AG04450 (cell line): ENCODE results near the gene FNBP1. TPM values are rescaled to one million over a fixed set of nuclear protein-coding genes. Genes with fewer than 3 reads are reported as not detected.
"Not testable (repeated sequence)": the region's sequence is repeated elsewhere in the genome, so short reads cannot be mapped to it uniquely, and the experiment has no call there.

Experiments used
- CTCF ChIA-PET: fragments of 300-600, 350-600 bp; formaldehyde crosslinking; extraction: SDS; loops from one replicate; lab custom pipeline; 2022; ENCODE audit warnings: antibody characterized with exemption, inconsistent platforms; lab: Charles Lee
- POLR2A ChIA-PET: fragments of 350-600 bp; formaldehyde crosslinking; extraction: SDS; loops from one replicate; lab custom pipeline; 2021; ENCODE audit warnings: antibody characterized with exemption, inconsistent platforms; lab: Yijun Ruan, JAX
- DNase-seq: peaks from one replicate; pipeline ENCODE4 v3.0.0-alpha.2; 2011; ENCODE audit warnings: low read depth, low spot score
- H3K27ac ChIP-seq: one replicate; pipeline ENCODE4 v1.5.1; 2012; ENCODE audit warnings: low read depth, low read length, control low read depth
- H3K27me3 ChIP-seq: one replicate; pipeline ENCODE4 v1.6.0; 2012; ENCODE audit warnings: low read length; ENCODE audit not compliant: control insufficient read depth, insufficient read depth
- H3K4me3 ChIP-seq: 2 replicates; pipeline ENCODE4 v1.5.1; 2011; ENCODE audit warnings: mild to moderate bottlenecking, low read depth, low read length, control low read depth
- H3K9me3 ChIP-seq: 2 replicates; pipeline ENCODE4 v1.5.1; 2012; ENCODE audit warnings: low read length; ENCODE audit not compliant: control insufficient read depth, insufficient read depth
- CTCF ChIP-seq: IDR thresholded peaks from 2 replicates; pipeline ENCODE4 v1.5.1; 2011; ENCODE audit warnings: low read depth, low read length, control low read depth, inconsistent platforms
- polyA plus RNA-seq: library from polyadenylated mRNA; depleted of rRNA; stranded (reverse); fragments of >200 nt; gene quantifications from 2 replicates; pipeline ENCODE4 v1.2.3, GENCODE V29; 2011

The FNBP1 gene
- polyA plus RNA-seq, 1 experiment, result 22.3 TPM

GRCh38 chr9:130002320-130002719 lies 40.7 kb downstream of the FNBP1 start:
- ChIA-PET POLR2A (no interaction called here), CTCF (no interaction called here)
- Histone ChIP-seq H3K9me3 (no peaks in the 10 kb centered on the region), H3K27me3 (no peaks in the 10 kb centered on the region), H3K4me3 (no peak overlapping the region), H3K27ac (no peak overlapping the region)
- no peak for TF ChIP-seq CTCF
- no peak for DNase-seq

- no peak overlapping the region for H3K4me3 ChIP-seq
- no peaks in the 10 kb centered on the region for H3K9me3 ChIP-seq
- no peak overlapping the region for H3K27ac ChIP-seq
- no peak for TF ChIP-seq CTCF
- no peak for DNase-seq
- ChIA-PET CTCF (no interaction called here), POLR2A (no interaction called here)
- H3K27me3 ChIP-seq, result no peaks in the 10 kb centered on the region
These were observed 41.8 kb downstream of the FNBP1 start for GRCh38 chr9:130001190-130001589.

GRCh38 chr9:129999141-129999510 lies 43.9 kb downstream of the FNBP1 start:
- Histone ChIP-seq H3K27ac (no peak overlapping the region), H3K9me3 (no peaks in the 10 kb centered on the region), H3K27me3 (no peaks in the 10 kb centered on the region), H3K4me3 (no peak overlapping the region)
- ChIA-PET POLR2A (no interaction called here), CTCF (interaction anchor here (0.8 kb wide), 1 partner anchor 26 kb away, joined by 3 read pairs; no protein-coding TSS in a partner anchor)
- TF ChIP-seq CTCF, result no peak
- DNase-seq, result no peak

- Histone ChIP-seq H3K27ac (no peak overlapping the region), H3K27me3 (no peaks in the 10 kb centered on the region), H3K9me3 (no peaks in the 10 kb centered on the region), H3K4me3 (no peak overlapping the region)
- no peak for TF ChIP-seq CTCF
- CTCF ChIA-PET, result no interaction called here
- no peak for DNase-seq
- POLR2A ChIA-PET, result no interaction called here
These were observed 44.4 kb downstream of the FNBP1 start for GRCh38 chr9:129998491-129999140.

GRCh38 chr9:129997706-129998105 lies 45.3 kb downstream of the FNBP1 start:
- CTCF ChIA-PET, DNase-seq, H3K27me3 ChIP-seq, H3K27ac ChIP-seq, POLR2A ChIA-PET, H3K4me3 ChIP-seq, H3K9me3 ChIP-seq: not testable (repeated sequence)
